T47D (cell line): ENCODE results near the gene LGALS8.

Experiments
- DNase-seq, 2 experiments: peaks; one replicate each; pipeline versions ENCODE4 v3.0.0 to v3.0.0-alpha.2; 2011 to 2012; ENCODE audit warnings: low read depth in 1 of 2, low spot score in 1 of 2
- JUND ChIP-seq: IDR thresholded peaks from 2 replicates; pipeline ENCODE4 v1.6.1; 2012; ENCODE audit warnings: low read depth
- in situ Hi-C: cut with HindIII; loops from 2 replicates; pipeline ENCODE4 v1.10.0; 2016; ENCODE audit warnings: low sequenced_read_pairs, low pct_unique_long_range_greater_than_20kb

LGALS8 gene

DNA sequence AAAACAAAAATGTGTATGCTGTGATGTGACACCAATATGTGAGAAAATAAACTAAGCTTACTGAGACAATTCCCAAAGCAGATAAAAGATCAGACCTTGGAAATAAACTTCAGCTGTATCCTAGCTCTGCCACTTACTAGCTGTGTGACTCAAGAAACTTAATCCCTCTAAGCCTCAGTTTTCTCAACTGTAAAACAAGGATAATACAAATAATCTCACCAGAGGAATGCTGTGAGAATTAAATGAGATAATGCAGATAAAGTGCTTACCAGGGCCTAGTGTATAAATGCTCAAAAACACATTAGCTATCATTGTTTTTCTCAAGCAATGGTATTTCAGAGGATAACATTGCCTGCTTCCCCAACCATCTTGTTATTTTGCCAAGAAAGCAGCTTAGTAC, 78.4 kb downstream of the LGALS8 start:
- TF ChIP-seq JUND = no peak
- in situ Hi-C loops = no loop called here
- DNase-seq = no peak
